ENCODE measurements around the gene PRIM1. TPM values are rescaled to one million over a fixed set of nuclear protein-coding genes. Genes with fewer than 3 reads are reported as not detected.
"Not testable (repeated sequence)": the region's sequence is repeated elsewhere in the genome, so short reads cannot be mapped to it uniquely, and the experiment has no call there.

Gene PRIM1
- polyA plus RNA-seq, 2 donors, result 3.2 to 7.4 TPM

DNA sequence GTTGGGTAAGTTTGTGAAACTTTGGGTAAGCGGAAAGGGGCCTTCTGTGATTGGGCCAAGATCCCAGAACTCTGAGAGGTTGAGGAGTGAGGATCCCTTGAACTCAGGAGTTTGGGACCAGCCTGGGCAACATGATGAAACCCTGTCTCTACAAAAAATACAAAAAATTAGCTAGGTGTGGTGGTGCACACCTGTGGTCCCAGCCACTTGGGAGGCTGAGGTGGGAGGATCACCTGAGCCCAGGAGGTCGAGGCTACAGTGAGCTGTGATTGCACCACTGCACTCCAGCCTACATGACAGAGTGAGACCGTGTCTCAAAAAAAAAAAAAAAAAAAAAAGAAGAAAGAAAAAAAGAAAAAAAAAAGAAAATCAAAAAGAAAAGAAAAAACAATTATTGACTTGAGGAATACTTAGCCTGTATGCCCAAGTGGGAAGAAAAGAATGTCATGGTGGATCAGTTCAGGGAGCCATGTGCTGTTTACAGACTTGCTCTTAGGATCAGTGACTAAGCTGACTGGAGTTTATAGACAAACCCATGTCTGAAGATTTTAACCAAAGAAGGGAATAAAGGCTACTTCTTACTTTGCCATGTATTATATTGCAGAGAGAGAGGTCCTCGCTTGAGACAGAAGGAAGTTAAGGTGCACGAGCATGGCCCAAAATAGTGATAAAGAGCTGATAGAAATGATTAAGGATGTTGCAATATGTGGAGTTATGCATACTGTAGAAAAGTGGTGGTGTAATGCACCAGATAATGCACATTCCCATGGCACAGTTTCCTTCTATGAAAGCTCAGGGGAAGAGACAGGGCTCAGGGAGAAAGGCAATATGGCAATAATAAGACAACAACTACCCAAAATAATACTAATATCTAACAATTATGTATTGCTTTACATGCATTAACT lies 11.9 kb upstream of the PRIM1 start:
- Histone ChIP-seq H3K27me3 (ENCODE audit: control insufficient read depth in 1 of 2, insufficient read depth in 2 of 2, low read length in 2 of 2) (no peaks in the 10 kb centered on the region), H3K4me3 (ENCODE audit: low read depth in 1 of 2, low read length in 2 of 2) (no peak overlapping the region), H3K36me3 (ENCODE audit: control insufficient read depth in 2 of 2, insufficient read depth in 2 of 2, low read length in 1 of 2) (no peaks in the 10 kb centered on the region), H3K4me1 (ENCODE audit: control insufficient read depth in 2 of 2, insufficient read depth in 2 of 2, low read length in 1 of 2) (no peaks in the 10 kb centered on the region), H3K9me3 (ENCODE audit: control insufficient read depth in 2 of 2, insufficient read depth in 1 of 2, low read depth in 1 of 2, low read length in 1 of 2) (peaks cover 0 to under 1% of the 10 kb centered on the region in 2 donors), H3K27ac (ENCODE audit: low read depth in 2 of 2, low read length in 1 of 2) (no peak overlapping the region)
- WGBS, 2 donors, result 73 to 76% methylated on average over 5 of the region's 5 CpGs

DNA sequence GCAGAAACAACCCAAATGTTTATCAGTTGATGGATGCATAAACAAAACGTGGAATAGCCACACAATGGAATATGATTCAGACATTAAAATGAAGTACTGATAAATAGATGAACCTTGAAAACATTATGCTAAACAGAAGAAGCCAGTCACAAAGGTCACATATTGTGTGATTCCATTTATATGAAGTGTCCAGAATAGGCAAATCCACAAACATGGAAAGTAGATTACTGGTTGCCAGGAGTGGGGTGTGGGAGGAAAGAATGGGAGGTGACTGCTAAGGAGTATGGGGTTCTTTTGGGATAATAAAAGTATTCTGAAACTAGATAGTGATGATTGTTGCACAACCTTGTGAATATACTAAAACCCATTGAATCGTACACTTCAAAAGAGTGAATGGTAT lies 9.7 kb upstream of the PRIM1 start:
- no peaks in the 10 kb centered on the region for H3K4me1 ChIP-seq (ENCODE audit: control insufficient read depth in 2 of 2, insufficient read depth in 2 of 2, low read length in 1 of 2)
- H3K9me3 ChIP-seq (ENCODE audit: control insufficient read depth in 2 of 2, insufficient read depth in 1 of 2, low read depth in 1 of 2, low read length in 1 of 2), result peaks cover 0 to 4% of the 10 kb centered on the region in 2 donors
- no peak overlapping the region for H3K4me3 ChIP-seq (ENCODE audit: low read depth in 1 of 2, low read length in 2 of 2)
- H3K36me3 ChIP-seq (ENCODE audit: control insufficient read depth in 2 of 2, insufficient read depth in 2 of 2, low read length in 1 of 2), result no peaks in the 10 kb centered on the region
- 74 to 80% methylated on average over 2 of the region's 2 CpGs for WGBS, 2 donors
- no peak overlapping the region for H3K27ac ChIP-seq (ENCODE audit: low read depth in 2 of 2, low read length in 1 of 2)
- H3K27me3 ChIP-seq (ENCODE audit: control insufficient read depth in 1 of 2, insufficient read depth in 2 of 2, low read length in 2 of 2), result no peaks in the 10 kb centered on the region

DNA sequence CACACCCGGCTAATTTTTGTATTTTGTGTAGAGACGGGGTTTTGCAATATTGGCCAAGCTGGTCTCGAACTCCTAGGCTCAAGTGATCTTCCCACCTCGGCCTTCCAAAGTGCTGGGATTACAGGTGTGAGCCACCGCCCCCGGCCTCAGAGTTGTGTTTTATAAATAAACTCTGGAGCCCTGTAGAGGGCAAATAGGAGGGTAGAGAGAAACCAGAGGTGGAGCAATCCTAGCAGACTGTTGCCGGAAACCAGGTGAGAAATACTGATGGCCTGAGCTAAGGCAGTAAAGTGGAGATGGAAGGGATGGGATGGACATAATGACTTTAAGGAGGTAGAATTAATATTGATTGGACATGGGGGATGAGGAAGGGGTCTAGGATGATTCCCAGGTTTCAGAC lies 8.3 kb upstream of the PRIM1 start:
- WGBS, 2 donors, result 76 to 85% methylated on average over 7 of the region's 7 CpGs

DNA sequence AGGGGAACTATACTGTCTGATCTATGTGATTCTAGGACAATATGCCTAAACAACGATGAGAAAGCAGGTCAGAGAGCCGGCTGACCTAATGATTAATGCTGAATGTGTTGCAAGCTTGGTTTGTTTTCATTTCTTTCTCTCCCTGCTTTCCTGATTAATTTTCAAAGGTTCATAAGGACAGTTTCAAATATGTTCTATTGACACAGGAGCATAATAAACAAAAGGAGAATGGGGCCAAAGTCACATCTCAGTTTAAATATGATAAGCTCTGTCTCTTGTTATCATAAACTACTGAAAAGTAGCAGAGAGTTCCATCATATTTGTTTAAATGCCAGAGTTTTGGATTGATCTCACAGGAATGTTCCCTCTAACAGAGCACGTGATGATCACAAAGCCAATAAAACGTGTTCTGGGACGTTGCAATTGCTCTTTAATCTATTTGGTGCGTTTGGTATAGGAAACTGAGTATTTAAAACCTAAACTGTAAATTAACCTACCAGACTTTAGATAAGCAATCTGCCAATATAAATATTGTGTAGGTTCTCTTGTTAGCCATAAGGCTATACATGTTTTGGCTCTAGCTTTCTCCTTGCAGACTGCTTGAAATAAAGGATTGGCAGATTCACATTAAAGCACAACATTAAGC lies 7.3 kb upstream of the PRIM1 start:
- Histone ChIP-seq H3K36me3 (ENCODE audit: control insufficient read depth in 2 of 2, insufficient read depth in 2 of 2, low read length in 1 of 2) (no peaks in the 10 kb centered on the region), H3K9me3 (ENCODE audit: control insufficient read depth in 2 of 2, insufficient read depth in 1 of 2, low read depth in 1 of 2, low read length in 1 of 2) (peaks cover 0 to 4% of the 10 kb centered on the region in 2 donors), H3K27ac (ENCODE audit: low read depth in 2 of 2, low read length in 1 of 2) (no peak overlapping the region), H3K27me3 (ENCODE audit: control insufficient read depth in 1 of 2, insufficient read depth in 2 of 2, low read length in 2 of 2) (no peaks in the 10 kb centered on the region), H3K4me1 (ENCODE audit: control insufficient read depth in 2 of 2, insufficient read depth in 2 of 2, low read length in 1 of 2) (no peaks in the 10 kb centered on the region), H3K4me3 (ENCODE audit: low read depth in 1 of 2, low read length in 2 of 2) (no peak overlapping the region)
- WGBS, 2 donors, result 32 to 46% methylated on average over 6 of the region's 6 CpGs

More for the DNA sequence above, 8.3 kb upstream of the PRIM1 start:
- H3K9me3 ChIP-seq (ENCODE audit: control insufficient read depth in 2 of 2, insufficient read depth in 1 of 2, low read depth in 1 of 2, low read length in 1 of 2), result peaks cover 0 to 4% of the 10 kb centered on the region in 2 donors
- no peaks in the 10 kb centered on the region for H3K4me1 ChIP-seq (ENCODE audit: control insufficient read depth in 2 of 2, insufficient read depth in 2 of 2, low read length in 1 of 2)
- no peaks in the 10 kb centered on the region for H3K36me3 ChIP-seq (ENCODE audit: control insufficient read depth in 2 of 2, insufficient read depth in 2 of 2, low read length in 1 of 2)
- H3K27ac ChIP-seq (ENCODE audit: low read depth in 2 of 2, low read length in 1 of 2), result no peak overlapping the region
- H3K4me3 ChIP-seq (ENCODE audit: low read depth in 1 of 2, low read length in 2 of 2), result no peak overlapping the region
- no peaks in the 10 kb centered on the region for H3K27me3 ChIP-seq (ENCODE audit: control insufficient read depth in 1 of 2, insufficient read depth in 2 of 2, low read length in 2 of 2)

DNA sequence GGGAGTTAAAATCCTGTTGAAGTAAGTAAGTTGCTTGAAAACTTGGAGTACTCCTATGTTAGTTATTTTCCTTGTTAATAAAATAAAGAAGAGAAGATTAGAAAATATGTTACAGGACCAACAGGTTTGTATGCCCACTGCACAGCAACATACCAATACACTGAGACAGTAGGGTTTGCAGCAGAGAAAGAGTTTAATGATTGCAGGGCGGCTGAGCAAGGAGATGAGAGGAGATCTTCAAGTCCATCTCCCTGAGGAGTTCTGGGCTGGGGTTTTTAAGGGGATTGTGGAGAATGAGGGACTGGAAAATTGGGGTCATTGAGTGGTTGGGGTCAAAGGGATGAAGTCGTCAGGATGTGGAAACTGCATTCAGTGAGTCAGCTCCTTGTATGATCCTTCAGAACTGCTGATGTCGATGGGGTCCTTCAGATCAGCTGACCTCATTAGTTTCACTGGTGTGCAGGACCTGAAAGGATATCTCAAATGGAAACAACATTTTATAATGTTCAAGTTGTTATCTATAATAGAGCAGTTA lies 6.7 kb upstream of the PRIM1 start:
- Histone ChIP-seq H3K27me3 (ENCODE audit: control insufficient read depth in 1 of 2, insufficient read depth in 2 of 2, low read length in 2 of 2) (no peaks in the 10 kb centered on the region), H3K4me3 (ENCODE audit: low read depth in 1 of 2, low read length in 2 of 2) (no peak overlapping the region), H3K9me3 (ENCODE audit: control insufficient read depth in 2 of 2, insufficient read depth in 1 of 2, low read depth in 1 of 2, low read length in 1 of 2) (peaks cover 0 to 4% of the 10 kb centered on the region in 2 donors), H3K27ac (ENCODE audit: low read depth in 2 of 2, low read length in 1 of 2) (no peak overlapping the region), H3K36me3 (ENCODE audit: control insufficient read depth in 2 of 2, insufficient read depth in 2 of 2, low read length in 1 of 2) (no peaks in the 10 kb centered on the region), H3K4me1 (ENCODE audit: control insufficient read depth in 2 of 2, insufficient read depth in 2 of 2, low read length in 1 of 2) (no peaks in the 10 kb centered on the region)
- 70 to 80% methylated on average over 3 of the region's 3 CpGs for WGBS, 2 donors

DNA sequence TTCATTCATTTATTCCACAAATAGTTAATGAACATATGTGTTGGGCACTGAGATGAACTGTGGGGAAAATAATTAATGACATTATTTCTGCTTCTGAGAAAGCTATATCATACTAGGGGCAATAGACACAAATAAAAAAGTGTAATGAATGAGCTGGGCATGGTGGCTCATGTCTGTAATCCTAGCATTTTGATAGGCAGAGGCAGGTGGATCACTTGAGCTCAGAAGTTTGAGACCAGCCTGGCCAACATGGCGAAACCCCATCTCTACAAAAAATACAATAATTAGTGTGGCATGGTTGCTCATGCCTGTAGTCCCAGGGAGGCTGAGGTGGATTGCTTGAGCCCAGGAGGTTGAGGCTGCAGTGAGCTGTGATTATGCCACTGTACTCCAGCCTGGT lies 5.8 kb upstream of the PRIM1 start:
- H3K4me1 ChIP-seq (ENCODE audit: control insufficient read depth in 2 of 2, insufficient read depth in 2 of 2, low read length in 1 of 2); H3K27ac ChIP-seq (ENCODE audit: low read depth in 2 of 2, low read length in 1 of 2); H3K27me3 ChIP-seq (ENCODE audit: control insufficient read depth in 1 of 2, insufficient read depth in 2 of 2, low read length in 2 of 2); H3K9me3 ChIP-seq (ENCODE audit: control insufficient read depth in 2 of 2, insufficient read depth in 1 of 2, low read depth in 1 of 2, low read length in 1 of 2); H3K36me3 ChIP-seq (ENCODE audit: control insufficient read depth in 2 of 2, insufficient read depth in 2 of 2, low read length in 1 of 2); H3K4me3 ChIP-seq (ENCODE audit: low read depth in 1 of 2, low read length in 2 of 2): not testable (repeated sequence)
- 98 to 100% methylated on average over 1 of the region's 1 CpG for WGBS, 2 donors

DNA sequence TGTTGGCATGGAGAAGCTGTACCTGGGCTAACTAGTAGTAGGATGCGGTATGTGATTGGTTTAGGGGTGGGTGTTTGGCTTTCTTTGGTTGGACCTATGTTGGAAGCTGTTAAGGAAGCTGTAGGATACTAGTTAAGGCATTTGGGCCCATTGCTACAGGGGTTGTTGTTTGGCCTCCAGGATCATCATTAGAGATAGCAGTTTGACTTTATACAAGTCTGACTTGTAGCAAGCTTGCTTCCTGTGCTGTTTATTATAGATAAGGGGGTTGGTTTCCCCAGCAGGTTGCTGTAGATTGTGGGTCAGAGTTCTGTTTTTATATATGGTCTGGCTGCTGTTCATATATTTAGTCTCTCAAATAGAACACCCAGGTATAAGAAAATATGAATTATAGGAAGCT lies 1.4 kb upstream of the PRIM1 start:
- Histone ChIP-seq H3K4me1 (ENCODE audit: control insufficient read depth in 2 of 2, insufficient read depth in 2 of 2, low read length in 1 of 2) (no peaks in the 10 kb centered on the region), H3K9me3 (ENCODE audit: control insufficient read depth in 2 of 2, insufficient read depth in 1 of 2, low read depth in 1 of 2, low read length in 1 of 2) (no peaks in the 10 kb centered on the region), H3K36me3 (ENCODE audit: control insufficient read depth in 2 of 2, insufficient read depth in 2 of 2, low read length in 1 of 2) (no peaks in the 10 kb centered on the region), H3K4me3 (ENCODE audit: low read depth in 1 of 2, low read length in 2 of 2) (no peak overlapping the region), H3K27me3 (ENCODE audit: control insufficient read depth in 1 of 2, insufficient read depth in 2 of 2, low read length in 2 of 2) (no peaks in the 10 kb centered on the region), H3K27ac (ENCODE audit: low read depth in 2 of 2, low read length in 1 of 2) (no peak overlapping the region)
- WGBS, 2 donors, result 98 to 100% methylated on average over 1 of the region's 1 CpG

DNA sequence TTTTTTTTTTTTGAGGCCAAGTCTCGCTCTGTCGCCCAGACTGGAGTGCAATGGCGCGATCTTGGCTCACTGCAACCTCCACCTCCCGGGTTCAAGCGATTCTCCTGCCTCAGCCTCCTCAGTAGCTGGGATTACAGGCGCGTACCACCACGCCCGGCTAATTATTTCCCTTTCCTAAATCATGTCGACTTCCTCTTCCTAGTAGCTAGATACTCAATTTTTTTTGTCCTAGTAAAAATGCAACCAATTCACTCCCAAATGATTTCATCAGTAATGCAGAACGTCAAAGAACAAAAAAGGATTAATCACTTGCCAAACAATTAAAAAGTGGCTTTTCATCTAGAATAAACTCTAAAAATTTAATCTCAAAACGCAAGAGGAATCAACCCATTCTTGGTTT lies 1.5 kb downstream of the PRIM1 start:
- not testable (repeated sequence) for H3K36me3 ChIP-seq (ENCODE audit: control insufficient read depth in 2 of 2, insufficient read depth in 2 of 2, low read length in 1 of 2); H3K4me1 ChIP-seq (ENCODE audit: control insufficient read depth in 2 of 2, insufficient read depth in 2 of 2, low read length in 1 of 2); H3K27me3 ChIP-seq (ENCODE audit: control insufficient read depth in 1 of 2, insufficient read depth in 2 of 2, low read length in 2 of 2); H3K27ac ChIP-seq (ENCODE audit: low read depth in 2 of 2, low read length in 1 of 2); H3K4me3 ChIP-seq (ENCODE audit: low read depth in 1 of 2, low read length in 2 of 2); H3K9me3 ChIP-seq (ENCODE audit: control insufficient read depth in 2 of 2, insufficient read depth in 1 of 2, low read depth in 1 of 2, low read length in 1 of 2)
- WGBS, 2 donors, result 81 to 84% methylated on average over 13 of the region's 13 CpGs

DNA sequence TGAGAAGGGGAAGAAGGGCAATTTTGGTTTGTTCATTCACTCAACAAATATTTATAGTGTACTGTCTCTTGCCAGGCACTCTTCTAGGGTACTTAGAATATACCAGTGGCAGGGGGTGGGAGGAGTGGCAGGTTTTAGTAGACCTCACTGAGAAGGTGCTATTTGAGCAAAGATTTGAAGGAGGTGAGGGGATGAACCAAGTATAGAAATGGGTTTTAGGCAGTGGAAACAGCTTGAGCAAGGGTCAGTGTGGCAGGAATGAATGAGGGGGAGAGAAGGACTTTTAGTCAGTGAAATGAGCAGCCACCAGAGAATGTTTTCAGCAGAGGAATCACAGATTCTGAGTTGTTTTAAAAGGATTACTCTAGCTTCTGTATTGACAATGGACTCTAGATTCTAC lies 2.3 kb downstream of the PRIM1 start:
- H3K4me3 ChIP-seq (ENCODE audit: low read depth in 1 of 2, low read length in 2 of 2), result no peak overlapping the region
- no peak overlapping the region for H3K27ac ChIP-seq (ENCODE audit: low read depth in 2 of 2, low read length in 1 of 2)
- H3K27me3 ChIP-seq (ENCODE audit: control insufficient read depth in 1 of 2, insufficient read depth in 2 of 2, low read length in 2 of 2), result no peaks in the 10 kb centered on the region
- no peaks in the 10 kb centered on the region for H3K9me3 ChIP-seq (ENCODE audit: control insufficient read depth in 2 of 2, insufficient read depth in 1 of 2, low read depth in 1 of 2, low read length in 1 of 2)
- H3K36me3 ChIP-seq (ENCODE audit: control insufficient read depth in 2 of 2, insufficient read depth in 2 of 2, low read length in 1 of 2), result peaks cover 0 to 4% of the 10 kb centered on the region in 2 donors
- H3K4me1 ChIP-seq (ENCODE audit: control insufficient read depth in 2 of 2, insufficient read depth in 2 of 2, low read length in 1 of 2), result no peaks in the 10 kb centered on the region

All from esophagus (tissue), 2 donors.